Lower leg skin (tissue), 4 donors: ENCODE results near the gene NMNAT2. TPM values are rescaled to one million over a fixed set of nuclear protein-coding genes. Genes with fewer than 3 reads are reported as not detected.

Experiments
- DNase-seq, 2 donors: peaks; one replicate each; pipeline ENCODE4 v3.0.0-alpha.2; 2019; ENCODE audit warnings: low spot score in 2 of 2
- H3K4me3 ChIP-seq: fragments of 200-600 bp; sonication (generic); 2 replicates; pipeline ENCODE4 v1.5.1; 2017; ENCODE audit warnings: mild to moderate bottlenecking, low read depth; ENCODE audit not compliant: poor library complexity, severe bottlenecking
- CTCF ChIP-seq, 3 donors: fragments of 450-650 bp; IDR thresholded peaks; one replicate each; pipeline ENCODE4 v1.5.1; 2016; ENCODE audit warnings: antibody characterized with exemption in 3 of 3, mild to moderate bottlenecking in 3 of 3, moderate library complexity in 2 of 3
- POLR2A ChIP-seq, 2 donors: fragments of 450-650 bp; IDR thresholded peaks; one replicate each; pipeline ENCODE4 v1.6.1; 2016 to 2017; ENCODE audit warnings: antibody characterized with exemption in 2 of 2, mild to moderate bottlenecking in 1 of 2, moderate library complexity in 1 of 2
- WGBS, 2 donors: methylation state at CpG; one replicate each; pipeline ENCODE4 v1.1.5; 2018; 5-methylcytosine and 5-hydroxymethylcytosine counted together
- intact Hi-C: fragments of 100-400 bp; cut with DNase I; formaldehyde crosslinking; loops from one replicate; pipeline ENCODE4 v1.15.0; 2023; ENCODE audit warnings: low total_unique reads
- total RNA-seq, 4 donors: library from RNA; depleted of rRNA; stranded (reverse); fragments of >200 nt; gene quantifications; one replicate each; pipeline ENCODE4 v1.1.0, GENCODE V29; 2016

The NMNAT2 gene
- total RNA-seq, 4 donors from 2014 or later, result 0.23 to 0.34 (median 0.34) TPM; not detected in 1

- DNase-seq, result no peak
- no peak overlapping the region for H3K4me3 ChIP-seq
- 87 to 89% methylated on average over 13 of the region's 13 CpGs for WGBS, 2 donors
- intact Hi-C loops, result no loop called here
- TF ChIP-seq POLR2A (IDR thresholded peaks at IDR 0.05), result no peak
Observed at GRCh38 chr1:183215076-183215720, 203.0 kb downstream of the NMNAT2 start.

GRCh38 chr1:183214021-183214970 lies 203.9 kb downstream of the NMNAT2 start:
- no peak overlapping the region for H3K4me3 ChIP-seq
- 85 to 90% methylated on average over 5 of the region's 5 CpGs for WGBS, 2 donors
- no peak for TF ChIP-seq CTCF (IDR thresholded peaks at IDR 0.05)
- TF ChIP-seq POLR2A (IDR thresholded peaks at IDR 0.05), result no peak
- intact Hi-C loops, result no loop called here
- no peak for DNase-seq

- DNase-seq, result no peak
- no peak overlapping the region for H3K4me3 ChIP-seq
- TF ChIP-seq CTCF (IDR thresholded peaks at IDR 0.05), result no peak
- TF ChIP-seq POLR2A (IDR thresholded peaks at IDR 0.05), result no peak
- intact Hi-C loops, result no loop called here
- 55 to 68% methylated on average over 1 of the region's 1 CpG for WGBS, 2 donors
Observed at GRCh38 chr1:183212870-183213269, 205.3 kb downstream of the NMNAT2 start.

GRCh38 chr1:183210681-183211080 lies 207.5 kb downstream of the NMNAT2 start:
- no peak for DNase-seq
- intact Hi-C loops, result no loop called here
- TF ChIP-seq CTCF (IDR thresholded peaks at IDR 0.05) (no peak), POLR2A (IDR thresholded peaks at IDR 0.05) (no peak)
- H3K4me3 ChIP-seq, result no peak overlapping the region

- no peak overlapping the region for H3K4me3 ChIP-seq
- intact Hi-C loops, result no loop called here
- TF ChIP-seq CTCF (IDR thresholded peaks at IDR 0.05), result no peak
- TF ChIP-seq POLR2A (IDR thresholded peaks at IDR 0.05), result no peak
- DNase-seq, result no peak
Observed at GRCh38 chr1:183209533-183210158, 208.5 kb downstream of the NMNAT2 start.

- no peak for DNase-seq
- WGBS, 2 donors, result 85 to 97% methylated on average over 6 of the region's 6 CpGs
- intact Hi-C loops, result no loop called here
- TF ChIP-seq POLR2A (IDR thresholded peaks at IDR 0.05) (no peak), CTCF (IDR thresholded peaks at IDR 0.05) (no peak)
- no peak overlapping the region for H3K4me3 ChIP-seq
Observed at GRCh38 chr1:183206538-183207122, 211.6 kb downstream of the NMNAT2 start.
